Fibroblast of skin of scalp (primary cell): ENCODE data around the gene MRPL34.

Experiments used
- DNase-seq: peaks from one replicate; pipeline ENCODE4 v3.0.0-alpha.2; 2013

Gene MRPL34

DNA sequence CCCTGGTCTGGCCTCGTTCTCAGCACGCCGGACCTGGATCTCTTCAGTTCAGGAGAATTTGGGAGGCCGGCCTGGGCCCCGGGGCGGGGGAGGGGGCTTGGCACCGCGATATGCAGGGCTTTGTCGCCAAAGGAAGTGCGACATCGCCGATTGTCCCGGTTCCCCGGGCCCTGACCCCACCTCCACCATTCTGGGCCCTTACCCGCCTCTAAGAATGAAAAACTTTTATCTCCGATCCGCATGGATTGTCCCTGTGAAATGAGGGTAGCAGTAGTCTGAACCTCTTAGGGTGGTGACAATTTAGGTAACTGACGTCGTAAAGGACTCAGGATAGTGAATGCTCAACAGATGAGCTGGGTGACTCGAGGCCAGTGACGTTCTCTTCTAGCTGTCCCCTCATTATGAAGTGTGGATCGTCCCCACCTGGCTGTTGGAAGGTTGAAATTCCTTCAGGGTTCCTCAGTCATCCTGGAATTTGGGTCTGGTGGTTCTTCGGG lies 4.3 kb downstream of the MRPL34 start:
- no peak for DNase-seq

DNA sequence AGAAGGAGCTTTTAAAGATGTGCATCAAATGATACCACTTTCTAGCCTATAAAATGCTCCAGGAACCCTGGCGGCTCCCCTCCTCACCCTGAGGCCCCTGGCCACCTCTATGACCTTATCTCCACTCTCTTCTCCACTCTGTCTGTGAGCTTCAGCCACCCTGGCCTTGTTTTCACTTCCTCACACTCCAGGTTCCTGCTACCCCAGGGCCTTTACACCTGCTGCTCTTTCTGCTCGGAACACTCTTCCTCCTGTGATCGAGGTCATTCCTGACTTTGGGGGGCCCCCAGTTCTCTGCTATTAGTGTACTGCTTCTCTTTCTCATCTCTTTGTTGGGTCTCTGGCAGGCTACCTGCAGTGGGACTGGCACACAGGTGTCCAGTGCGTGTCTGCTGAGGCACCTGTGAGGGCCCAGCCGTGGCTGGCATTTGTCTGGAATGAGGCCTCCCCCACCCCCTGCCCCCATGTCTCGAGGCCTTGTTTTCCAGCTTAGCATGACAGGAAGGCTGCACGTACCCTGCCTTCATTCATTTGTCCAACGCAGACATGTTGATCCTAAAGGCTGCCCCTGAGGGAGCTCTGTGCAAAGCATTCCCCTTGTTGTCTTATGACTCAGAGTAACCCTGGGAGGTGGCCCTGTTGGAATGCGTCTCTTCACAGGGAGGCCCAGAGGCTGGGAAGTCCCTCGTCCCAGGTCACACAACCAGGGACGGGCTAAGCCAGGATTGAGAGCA lies 6.0 kb downstream of the MRPL34 start:
- peak; percentile 91 for DNase-seq

DNA sequence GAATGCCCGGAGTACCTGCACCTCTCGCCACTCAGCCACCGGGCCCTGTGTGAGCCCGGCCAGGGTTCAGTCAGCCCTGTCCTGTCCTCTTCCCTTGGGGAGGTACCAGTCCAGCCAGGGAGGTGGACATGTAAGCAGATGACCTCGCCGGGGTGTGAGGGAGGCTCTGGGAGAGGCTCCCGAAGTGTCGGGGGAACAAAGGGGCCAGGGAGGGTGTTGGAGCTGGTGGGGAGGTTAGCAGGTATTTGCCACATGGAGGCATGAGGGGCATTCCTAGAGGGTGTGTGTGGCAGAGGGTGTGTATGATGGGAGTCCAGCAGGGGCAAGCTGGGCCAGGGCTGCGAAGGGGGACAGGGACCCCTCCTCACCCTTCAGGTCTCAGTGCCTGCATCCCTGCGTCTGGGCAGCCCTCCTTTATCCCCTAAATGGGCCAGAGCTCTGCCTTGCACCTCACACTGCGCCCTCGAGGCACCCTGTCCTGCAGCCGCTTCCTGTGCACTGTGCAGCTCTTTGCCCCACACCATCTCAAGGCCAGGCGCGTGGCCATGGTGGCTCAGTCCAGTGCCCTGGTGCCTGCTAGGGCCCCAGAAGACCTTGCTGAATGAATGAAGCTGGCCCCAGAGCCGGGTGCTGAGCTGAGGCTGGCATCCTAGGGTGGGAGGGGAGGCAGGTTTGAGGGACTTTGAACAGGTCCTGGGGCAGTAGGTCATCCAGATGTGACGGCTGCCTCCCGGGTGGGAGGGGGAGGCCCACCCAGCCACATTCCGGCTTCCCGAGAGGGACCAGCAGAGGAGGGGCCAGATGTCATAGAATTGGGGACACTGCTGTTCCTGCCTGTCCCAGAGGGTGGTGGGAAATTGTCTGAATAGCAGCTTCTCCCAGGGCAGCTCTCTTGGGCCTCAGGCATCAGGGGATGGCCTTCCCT lies 6.8 kb downstream of the MRPL34 start:
- no peak for DNase-seq

DNA sequence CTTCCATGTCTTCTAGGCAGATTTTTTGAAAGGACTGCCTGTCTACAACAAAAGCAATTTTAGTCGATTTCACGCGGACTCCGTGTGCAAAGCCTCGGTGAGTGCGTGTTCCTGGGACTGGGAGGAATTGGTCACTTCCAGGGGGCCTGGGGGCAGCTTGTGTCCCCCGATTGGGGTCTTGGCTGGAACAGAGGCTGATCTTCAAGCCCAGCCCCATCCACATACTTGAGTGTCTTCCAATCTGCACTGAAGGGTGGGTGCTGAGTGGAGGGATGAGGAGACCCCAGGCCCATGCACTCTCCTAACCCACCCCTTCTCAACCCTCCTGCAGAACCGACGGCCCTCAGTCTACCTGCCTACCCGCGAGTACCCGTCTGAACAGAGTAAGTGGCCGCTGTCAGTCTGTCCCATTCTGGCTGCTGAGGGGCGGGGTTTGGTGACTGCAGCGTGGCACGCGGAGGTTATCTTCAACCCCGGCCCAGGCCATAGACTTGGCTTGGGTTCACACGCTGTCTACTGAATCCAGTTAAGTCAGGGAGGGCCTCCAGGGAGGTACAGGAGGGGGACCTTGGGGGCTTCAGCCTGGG lies 8.4 kb downstream of the MRPL34 start:
- no peak for DNase-seq

DNA sequence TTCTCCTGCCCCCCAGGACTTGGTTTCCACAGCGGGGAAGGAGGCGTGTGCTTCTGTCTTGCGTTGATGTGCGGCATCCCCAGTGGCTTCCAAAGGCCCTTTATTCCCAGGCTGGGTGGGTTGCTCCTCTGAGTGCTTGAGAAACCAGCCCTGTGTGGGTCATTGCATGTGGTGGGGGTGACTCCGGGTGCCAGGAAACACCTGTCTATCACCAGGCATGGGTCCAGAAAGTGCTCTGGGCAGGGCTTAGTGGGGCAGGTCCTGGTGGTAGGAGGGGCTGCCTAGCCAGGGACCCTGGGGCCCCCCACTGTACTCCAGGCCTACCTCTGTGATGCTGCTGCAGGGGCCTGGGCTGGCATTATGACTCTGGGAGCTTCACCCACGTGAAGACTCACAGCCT lies 13.3 kb downstream of the MRPL34 start:
- no peak for DNase-seq

DNA sequence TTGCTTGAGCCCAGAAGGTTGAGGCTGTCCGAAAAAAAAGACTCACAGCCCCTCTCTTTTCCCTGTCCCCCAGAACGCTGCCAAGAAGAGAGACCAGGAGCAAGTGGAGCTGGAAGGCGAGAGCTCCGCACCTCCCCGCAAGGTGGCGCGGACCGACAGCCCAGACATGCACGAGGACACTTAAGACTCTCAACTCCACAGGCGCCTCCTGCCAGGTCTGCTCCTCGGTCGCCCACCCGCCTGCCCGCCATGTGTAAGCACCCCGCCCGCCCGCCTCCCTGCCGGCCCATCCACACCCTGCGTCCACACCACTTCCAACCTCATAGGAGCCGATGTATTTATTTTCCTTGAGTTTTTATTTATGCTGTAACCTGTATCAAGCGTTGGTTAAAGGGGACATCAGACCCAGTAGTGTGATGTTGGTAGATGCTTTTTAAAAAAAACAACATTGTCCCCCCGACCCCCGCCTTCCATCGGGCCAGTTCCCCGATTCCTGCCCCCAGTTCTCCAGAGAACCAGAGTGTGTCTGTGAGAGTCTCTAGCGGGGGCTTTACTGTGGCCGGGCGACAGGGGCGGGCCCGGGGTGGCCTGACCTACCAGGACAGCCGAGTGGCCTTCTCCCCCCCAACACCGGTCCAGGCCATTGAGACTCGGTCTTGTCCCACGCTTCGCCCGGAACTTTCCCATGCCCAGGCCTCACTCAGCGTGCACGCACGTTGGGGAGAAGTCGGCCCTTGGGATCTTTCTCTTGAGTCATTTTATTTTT lies 14.0 kb downstream of the MRPL34 start:
- no peak for DNase-seq

DNA sequence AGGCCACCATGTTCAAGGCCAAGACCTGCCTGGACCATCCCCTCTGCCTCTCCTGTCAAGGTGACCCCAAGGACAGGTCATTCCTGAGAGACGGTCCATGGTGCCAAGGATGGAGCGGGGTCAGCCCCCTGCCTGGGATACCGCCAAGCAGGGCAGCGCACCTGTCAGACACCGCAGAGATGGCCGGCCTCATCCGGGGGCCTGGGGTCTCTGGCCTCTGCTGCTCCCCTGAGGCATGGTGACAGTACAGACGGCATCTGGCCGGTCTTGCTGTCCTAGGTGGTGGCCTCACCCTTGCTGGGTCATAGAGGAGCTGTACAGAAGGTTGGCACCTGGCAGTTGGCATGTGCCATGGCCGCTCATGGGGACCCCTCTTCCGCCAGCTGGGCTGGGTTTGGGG lies 14.8 kb downstream of the MRPL34 start:
- DNase-seq, result no peak

DNA sequence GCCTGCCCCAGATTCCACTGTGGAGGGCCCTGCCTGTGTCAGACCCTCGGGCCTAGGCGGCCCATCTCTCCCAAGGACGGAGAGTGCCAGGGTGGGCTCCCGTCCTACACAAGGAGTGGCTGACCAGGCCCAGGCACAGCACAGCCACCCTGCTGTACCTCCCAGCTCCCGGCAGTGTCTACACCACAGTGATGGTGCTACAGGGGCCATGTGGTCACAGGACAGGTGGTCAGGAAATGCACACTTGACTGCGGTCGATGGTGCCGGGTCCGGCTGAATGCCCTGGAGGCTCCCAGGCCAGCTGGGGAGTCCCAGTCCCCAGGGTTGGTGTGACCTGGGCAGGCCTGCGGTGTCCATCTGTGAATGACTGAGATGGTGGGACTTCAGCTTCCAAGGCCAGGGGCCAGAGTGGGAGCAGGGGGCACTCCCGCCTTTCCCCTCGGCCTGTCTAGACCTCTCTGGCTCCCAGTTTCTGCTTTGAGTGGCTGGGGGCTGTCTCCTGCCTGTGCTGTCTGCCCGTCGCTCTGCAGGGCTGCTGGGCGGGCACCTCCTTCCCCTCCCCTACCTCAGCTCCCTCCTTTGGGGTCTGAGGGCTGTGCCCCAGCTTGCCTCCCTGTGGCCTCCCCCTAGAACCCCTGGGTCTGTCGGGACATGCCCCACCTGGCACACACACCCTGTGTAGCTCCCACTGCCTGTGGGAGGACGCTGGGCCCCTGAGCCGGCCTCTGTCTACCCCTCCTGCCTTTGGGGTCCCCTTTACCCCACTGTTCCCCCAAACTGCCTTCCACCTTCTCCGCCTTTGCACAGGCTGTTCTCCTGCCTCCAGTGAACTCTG lies 16.2 kb downstream of the MRPL34 start:
- no peak for DNase-seq

DNA sequence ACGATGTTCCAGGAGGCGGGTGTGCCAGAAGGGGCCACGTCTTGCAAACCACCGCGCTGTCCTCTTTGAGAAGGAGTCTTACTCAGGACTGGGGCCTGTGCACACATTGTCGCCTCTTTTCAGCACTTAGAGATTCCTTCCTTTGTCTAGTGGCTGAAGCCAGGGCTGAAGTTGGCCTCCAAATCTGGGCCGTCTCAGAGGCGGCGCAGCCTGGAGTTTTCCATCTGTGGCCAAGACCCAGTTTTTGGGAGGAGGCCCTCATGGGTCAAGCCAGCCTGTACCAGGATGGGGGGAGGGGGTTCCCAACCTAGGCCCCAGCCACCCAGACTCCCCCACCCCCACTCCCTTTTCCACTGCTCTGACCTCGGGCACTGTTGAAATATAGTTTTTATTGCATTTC lies 17.2 kb downstream of the MRPL34 start:
- DNase-seq, result no peak

DNA sequence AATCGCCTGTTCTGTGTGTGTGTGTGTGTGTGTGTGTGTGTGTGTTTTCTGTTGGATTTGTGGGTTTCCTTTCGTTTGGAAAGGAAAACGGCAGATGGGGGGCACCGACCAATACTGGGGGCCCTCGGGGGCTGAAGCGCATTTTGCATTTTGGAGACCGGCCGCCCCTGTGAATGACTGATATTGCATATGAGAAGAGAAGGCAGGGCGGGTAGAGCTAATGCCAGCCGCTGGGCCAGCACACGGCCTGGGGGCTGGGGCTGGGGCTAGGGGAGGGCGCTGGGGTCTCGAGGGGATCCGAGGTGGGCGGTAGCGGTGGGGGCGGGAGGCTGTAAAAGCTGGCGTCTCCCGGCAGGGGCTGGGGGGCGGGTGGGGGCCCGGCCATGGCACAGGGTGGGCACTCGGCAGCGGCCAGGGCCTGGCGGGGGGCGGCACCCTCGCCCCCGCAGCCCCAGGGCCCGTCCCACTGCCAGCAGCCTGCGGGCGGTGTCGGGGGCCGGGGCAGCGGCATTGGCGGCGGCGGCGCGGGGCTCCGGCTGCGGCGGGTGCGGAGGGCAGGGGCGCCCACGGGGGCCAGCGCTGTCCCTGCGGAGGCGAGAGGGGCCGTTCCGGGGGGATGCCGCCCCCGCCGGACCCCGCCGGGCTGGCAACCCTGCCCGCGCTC lies 17.8 kb downstream of the MRPL34 start:
- DNase-seq, result no peak

DNA sequence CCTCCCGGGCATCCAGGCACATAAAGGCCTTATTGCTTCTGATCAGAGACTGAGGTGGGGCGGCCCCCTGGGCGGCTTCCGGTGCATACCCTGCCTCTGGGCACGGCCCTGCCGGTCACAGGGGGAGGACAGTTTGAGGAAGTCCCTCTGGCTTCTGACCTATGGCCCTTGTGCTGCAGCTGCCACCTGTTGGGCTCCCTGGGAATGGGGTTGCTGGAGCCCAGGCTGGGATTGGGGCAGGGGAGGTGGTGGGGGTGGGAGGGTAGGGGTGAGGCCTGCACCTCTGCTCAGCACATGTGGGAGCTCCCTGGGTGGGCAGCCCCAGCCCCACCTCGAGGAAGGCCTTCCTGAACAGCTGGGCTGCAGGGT lies 18.3 kb downstream of the MRPL34 start:
- no peak for DNase-seq

DNA sequence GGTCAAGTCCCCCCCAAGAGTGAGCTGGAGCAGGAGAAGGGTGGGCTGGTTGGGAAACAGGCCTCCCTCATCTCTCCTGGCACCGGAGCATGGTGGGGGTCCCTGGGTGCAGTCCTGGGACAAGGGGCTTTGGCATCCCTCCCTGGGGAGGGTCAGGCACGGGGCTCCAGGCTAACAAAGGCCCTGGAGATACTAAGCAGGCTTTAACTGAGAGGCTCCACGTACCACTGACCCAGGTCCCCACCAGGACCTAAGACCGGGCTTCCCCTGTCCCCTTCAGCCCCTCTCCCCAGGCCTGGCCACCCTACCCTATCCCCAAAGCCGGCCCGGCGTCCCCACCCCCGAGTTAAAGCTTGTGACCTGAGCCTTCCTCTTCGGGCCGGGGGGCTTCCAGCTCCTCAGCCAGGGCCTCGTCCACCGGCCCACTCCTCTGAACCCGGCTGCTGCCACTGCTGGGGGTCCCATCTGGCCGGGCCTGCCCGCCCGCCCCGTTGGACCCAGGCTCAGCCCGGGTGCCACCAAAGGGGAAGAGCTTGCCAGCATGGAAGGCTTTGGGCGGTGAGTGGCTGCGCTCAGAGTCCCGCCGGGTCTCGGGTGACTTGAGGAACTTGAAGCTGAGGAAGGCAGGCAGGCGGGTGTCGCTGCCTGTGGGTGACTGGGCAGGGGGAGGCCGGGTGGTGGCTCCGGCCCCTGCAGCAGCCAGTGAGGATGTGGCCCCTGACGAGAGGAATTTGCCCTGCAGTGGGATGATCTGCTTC lies 18.9 kb downstream of the MRPL34 start:
- DNase-seq, result no peak

DNA sequence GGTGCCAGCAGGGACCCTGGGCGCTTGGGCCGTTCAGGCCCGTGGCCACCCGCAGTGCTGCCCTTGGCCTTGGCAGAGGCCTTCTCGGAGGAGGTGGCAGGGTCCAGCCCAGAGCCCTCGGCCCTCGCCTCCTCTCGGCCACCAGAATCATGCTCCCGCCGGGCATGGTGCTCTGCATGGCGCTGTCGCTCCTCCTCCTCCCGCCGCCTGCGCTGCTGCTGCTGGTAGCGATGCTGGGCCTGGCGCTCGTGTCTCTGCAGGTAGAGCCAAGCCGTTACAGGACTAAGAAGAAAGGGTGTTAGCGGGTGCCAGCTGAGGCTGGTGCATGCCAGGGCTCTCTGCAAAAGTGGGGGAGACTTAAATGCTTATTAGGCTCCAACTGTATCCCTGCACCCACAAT lies 19.5 kb downstream of the MRPL34 start:
- no peak for DNase-seq

DNA sequence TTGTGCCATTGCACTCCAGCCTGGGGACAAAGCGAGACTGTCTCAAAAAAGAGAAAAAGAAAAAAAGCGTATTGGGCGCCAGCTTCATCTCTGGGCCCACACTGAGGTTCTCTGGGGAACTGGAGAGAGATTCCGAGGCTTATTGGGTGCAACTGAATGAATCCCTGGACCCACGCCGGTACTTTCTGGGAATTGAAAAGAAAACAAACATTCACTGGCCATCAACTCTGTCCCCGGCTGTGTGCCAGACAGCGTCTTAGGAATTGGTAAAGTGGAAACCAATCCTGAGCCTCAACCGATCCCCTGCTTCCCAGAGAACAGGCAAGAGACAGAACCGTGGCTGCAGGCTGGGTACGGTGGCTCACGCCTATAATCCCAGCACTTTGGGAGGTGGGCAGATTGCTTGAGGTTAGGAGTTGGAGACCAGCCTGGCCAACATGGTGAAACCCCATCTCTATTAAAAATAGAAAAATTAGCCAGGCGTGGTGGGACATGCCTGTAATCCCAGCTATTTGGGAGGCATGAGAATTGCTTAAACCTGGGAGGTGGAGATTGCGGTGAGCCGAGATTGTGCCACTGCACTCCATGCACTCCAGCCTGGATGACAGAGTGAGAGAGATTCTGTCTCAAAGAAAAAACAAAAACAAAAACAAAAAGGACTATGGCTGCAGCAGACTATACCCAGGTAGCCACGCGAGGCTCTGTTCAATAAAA lies 20.4 kb downstream of the MRPL34 start:
- DNase-seq, result no peak

DNA sequence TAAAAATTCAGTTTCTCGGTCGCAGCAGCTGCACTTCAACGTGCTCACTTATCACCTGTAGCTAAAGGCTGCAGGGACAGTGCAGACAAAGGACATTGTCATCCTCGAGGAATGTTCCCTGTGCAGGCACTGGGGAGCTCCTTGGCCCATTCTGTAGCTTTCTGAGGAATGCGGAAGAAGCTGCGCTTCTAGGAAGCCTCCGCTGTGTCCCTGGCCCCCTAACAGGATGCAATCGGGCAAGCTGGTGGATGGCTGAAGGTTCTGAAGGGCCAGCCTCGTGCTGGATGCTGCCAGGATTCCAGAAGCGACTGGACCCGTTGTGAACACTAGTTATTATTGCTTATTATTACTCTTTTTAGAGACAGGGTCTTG lies 20.9 kb downstream of the MRPL34 start:
- DNase-seq, result no peak

DNA sequence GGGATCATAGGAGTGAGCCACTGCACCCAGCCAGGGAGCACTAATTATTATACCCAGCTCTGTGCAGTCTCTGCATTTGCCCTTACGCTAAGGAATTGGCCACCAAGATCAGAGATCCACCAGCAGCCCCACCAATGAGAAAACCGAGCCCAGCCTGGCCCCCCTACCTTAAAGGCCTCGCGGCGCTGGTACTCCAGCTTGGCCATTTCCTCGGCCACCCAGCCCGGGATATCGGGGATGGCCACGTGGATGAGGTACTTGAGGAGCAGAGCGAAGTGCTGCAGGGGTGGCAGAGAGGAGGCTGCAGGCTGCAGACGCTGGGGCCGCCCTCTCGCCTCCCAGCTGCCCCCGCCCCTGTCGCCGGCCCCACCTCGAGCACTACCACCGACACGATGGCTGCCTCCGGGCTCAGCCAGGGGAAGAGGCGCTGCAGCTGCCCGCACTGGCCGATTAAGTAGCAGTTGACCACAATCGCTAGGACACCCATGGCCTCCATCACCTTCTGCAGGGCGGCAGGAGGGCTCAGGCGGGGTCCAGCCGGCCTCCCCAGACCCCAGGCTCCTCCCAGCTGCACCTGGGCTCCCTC lies 21.5 kb downstream of the MRPL34 start:
- DNase-seq, result no peak

DNA sequence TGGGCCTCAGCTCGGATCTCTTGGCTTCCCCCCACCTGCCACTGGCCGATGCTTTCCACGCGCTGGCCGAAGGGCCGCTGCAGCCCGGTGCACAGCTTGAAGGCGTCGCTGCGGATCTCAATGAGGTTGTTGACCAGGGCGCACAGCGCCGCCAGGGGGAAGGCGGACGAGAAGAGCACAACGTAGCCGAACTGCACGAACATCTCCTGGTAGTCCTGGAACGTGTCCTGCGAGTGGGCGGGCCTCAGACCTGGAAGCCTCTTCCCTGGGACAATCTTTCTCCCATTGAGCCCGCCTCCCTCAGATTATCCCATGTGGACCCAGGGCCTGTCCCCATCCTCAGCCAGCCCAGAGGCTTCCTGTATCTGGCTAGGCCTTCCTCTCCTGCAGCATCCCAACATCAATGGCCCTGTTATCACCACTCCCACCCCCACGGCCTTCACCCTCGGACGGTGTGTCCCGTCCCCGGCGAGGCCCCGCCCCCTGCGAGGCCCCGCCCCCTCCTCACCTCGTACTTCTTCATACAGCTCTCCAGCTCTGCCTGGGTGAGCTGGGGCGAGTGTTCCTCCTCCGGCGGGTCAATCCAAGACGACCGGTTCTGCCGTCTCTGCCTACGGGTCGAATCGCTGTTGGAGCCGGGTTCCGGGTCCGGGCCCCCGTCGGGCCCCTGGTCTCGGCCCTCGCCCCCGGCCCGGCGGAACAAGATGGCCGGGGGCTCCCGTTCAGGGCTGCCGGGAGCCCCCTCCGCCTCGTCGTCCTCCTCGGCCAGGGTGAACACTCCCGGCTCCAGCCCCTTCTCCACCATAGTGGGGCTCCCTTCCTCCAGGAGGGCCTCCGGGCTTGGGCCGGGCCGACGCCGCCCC lies 22.2 kb downstream of the MRPL34 start:
- DNase-seq, result no peak
